Astrocyte of the cerebellum (primary cell): ENCODE measurements around the gene ATG13.

Experiments used
- DNase-seq: peaks from one replicate; pipeline ENCODE4 v3.0.0-alpha.2; 2011; ENCODE audit warnings: low read depth
- H3K4me3 ChIP-seq: 2 replicates; pipeline ENCODE4 v1.5.1; 2011; ENCODE audit warnings: mild to moderate bottlenecking, low read depth, low read length, moderate library complexity
- CTCF ChIP-seq: IDR thresholded peaks from 2 replicates; pipeline ENCODE4 v1.5.1; 2012; ENCODE audit warnings: low read length, low read depth, moderate library complexity, mild to moderate bottlenecking; ENCODE audit errors: missing control alignments
- in situ Hi-C: cut with HindIII; loops from 2 replicates; pipeline ENCODE4 v1.10.0; 2017; ENCODE audit warnings: low sequenced_read_pairs

Gene ATG13

GRCh38 chr11:46642627-46643335 lies 25.4 kb downstream of the ATG13 start:
- TF ChIP-seq CTCF = no peak

GRCh38 chr11:46643531-46643930 lies 26.2 kb downstream of the ATG13 start:
- no peak for TF ChIP-seq CTCF
- H3K4me3 ChIP-seq = no peak overlapping the region
- in situ Hi-C loops = no loop called here
- no peak for DNase-seq

More at GRCh38 chr11:46642627-46643335, 25.4 kb downstream of the ATG13 start:
- in situ Hi-C loops = no loop called here
- no peak overlapping the region for H3K4me3 ChIP-seq
- DNase-seq = no peak

GRCh38 chr11:46643986-46644385 lies 26.6 kb downstream of the ATG13 start:
- no peak for TF ChIP-seq CTCF
- in situ Hi-C loops = no loop called here
- DNase-seq = no peak
- H3K4me3 ChIP-seq = no peak overlapping the region

- in situ Hi-C loops = no loop called here
- TF ChIP-seq CTCF = no peak
- no peak overlapping the region for H3K4me3 ChIP-seq
- DNase-seq = peak; percentile 93
Measured at GRCh38 chr11:46649180-46649738, 31.9 kb downstream of the ATG13 start.

- in situ Hi-C loops = no loop called here
- no peak for DNase-seq
- TF ChIP-seq CTCF = no peak
- H3K4me3 ChIP-seq = no peak overlapping the region
Measured at GRCh38 chr11:46655631-46656030, 38.3 kb downstream of the ATG13 start.

- TF ChIP-seq CTCF = no peak
- in situ Hi-C loops = no loop called here
- H3K4me3 ChIP-seq = no peak overlapping the region
- no peak for DNase-seq
Measured at GRCh38 chr11:46657186-46657585, 39.8 kb downstream of the ATG13 start.
